H1 (cell line): ENCODE results near the gene ZBTB46. TPM values are rescaled to one million over a fixed set of nuclear protein-coding genes. Genes with fewer than 3 reads are reported as not detected.

Experiments
- HDAC6 ChIP-seq: IDR thresholded peaks from one replicate; pipeline ENCODE4 v1.7.1; 2012; ENCODE audit warnings: low read depth, mild to moderate bottlenecking, inconsistent platforms, low read length, moderate library complexity
- polyA plus RNA-seq, 7 experiments: library from polyadenylated mRNA; depleted of rRNA in 3 of 7; stranded (reverse) in 5 of 7; unstranded in 2 of 7; fragments of >200 nt in 5 of 7; fragments of 200-250 nt in 2 of 7; gene quantifications; 1 replicate in 5 of 7; 2 replicates in 1 of 7; 4 replicates in 1 of 7; pipeline versions ENCODE4 v1.2.1 to v1.2.3, GENCODE V29; 2011 to 2013; ENCODE audit warnings: missing spikeins in 2 of 7, mixed read lengths in 2 of 7
- total RNA-seq: library from RNA; stranded (reverse); fragmentation: NEBNext Ultra II Directional; extraction: Animal tissue kit (Norgen Biotek cat#: 25700); gene quantifications from 2 replicates; pipeline ENCODE4 v1.2.1, GENCODE V29; 2021
- TF ChIP-seq, protein P1 (sequence below): fragments of 300-600 bp; sonication (generic); IDR thresholded peaks from 2 replicates; pipeline ENCODE4 v1.7.1; 2012; ENCODE audit warnings: low read length, moderate library complexity, mild to moderate bottlenecking, inconsistent platforms; ENCODE audit not compliant: insufficient replicate concordance

The ZBTB46 gene
- total and polyA plus RNA-seq, 2 of the 8 experiments (the other 6 are each of a cell fraction or from before 2014, with no cell fraction given) = 6.4 to 22.4 TPM

DNA sequence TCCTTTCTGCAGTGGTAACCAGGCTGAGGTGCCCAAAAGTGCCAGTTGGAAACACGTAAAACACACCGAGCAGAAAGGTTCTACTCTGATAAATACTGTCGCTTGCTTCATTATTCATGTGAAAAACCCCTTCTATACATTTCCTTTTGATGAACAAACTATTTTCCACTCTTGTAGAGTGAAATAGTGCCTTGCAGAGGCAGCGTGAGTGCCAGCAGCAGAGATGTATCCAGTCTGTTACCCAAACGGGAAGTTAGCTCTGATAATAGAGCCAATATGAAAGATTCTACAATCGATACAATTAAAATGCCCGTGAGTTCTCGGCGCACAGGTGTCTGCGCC lies 1.5 kb downstream of the ZBTB46 start (continued):
- TF ChIP-seq, protein P1, sequence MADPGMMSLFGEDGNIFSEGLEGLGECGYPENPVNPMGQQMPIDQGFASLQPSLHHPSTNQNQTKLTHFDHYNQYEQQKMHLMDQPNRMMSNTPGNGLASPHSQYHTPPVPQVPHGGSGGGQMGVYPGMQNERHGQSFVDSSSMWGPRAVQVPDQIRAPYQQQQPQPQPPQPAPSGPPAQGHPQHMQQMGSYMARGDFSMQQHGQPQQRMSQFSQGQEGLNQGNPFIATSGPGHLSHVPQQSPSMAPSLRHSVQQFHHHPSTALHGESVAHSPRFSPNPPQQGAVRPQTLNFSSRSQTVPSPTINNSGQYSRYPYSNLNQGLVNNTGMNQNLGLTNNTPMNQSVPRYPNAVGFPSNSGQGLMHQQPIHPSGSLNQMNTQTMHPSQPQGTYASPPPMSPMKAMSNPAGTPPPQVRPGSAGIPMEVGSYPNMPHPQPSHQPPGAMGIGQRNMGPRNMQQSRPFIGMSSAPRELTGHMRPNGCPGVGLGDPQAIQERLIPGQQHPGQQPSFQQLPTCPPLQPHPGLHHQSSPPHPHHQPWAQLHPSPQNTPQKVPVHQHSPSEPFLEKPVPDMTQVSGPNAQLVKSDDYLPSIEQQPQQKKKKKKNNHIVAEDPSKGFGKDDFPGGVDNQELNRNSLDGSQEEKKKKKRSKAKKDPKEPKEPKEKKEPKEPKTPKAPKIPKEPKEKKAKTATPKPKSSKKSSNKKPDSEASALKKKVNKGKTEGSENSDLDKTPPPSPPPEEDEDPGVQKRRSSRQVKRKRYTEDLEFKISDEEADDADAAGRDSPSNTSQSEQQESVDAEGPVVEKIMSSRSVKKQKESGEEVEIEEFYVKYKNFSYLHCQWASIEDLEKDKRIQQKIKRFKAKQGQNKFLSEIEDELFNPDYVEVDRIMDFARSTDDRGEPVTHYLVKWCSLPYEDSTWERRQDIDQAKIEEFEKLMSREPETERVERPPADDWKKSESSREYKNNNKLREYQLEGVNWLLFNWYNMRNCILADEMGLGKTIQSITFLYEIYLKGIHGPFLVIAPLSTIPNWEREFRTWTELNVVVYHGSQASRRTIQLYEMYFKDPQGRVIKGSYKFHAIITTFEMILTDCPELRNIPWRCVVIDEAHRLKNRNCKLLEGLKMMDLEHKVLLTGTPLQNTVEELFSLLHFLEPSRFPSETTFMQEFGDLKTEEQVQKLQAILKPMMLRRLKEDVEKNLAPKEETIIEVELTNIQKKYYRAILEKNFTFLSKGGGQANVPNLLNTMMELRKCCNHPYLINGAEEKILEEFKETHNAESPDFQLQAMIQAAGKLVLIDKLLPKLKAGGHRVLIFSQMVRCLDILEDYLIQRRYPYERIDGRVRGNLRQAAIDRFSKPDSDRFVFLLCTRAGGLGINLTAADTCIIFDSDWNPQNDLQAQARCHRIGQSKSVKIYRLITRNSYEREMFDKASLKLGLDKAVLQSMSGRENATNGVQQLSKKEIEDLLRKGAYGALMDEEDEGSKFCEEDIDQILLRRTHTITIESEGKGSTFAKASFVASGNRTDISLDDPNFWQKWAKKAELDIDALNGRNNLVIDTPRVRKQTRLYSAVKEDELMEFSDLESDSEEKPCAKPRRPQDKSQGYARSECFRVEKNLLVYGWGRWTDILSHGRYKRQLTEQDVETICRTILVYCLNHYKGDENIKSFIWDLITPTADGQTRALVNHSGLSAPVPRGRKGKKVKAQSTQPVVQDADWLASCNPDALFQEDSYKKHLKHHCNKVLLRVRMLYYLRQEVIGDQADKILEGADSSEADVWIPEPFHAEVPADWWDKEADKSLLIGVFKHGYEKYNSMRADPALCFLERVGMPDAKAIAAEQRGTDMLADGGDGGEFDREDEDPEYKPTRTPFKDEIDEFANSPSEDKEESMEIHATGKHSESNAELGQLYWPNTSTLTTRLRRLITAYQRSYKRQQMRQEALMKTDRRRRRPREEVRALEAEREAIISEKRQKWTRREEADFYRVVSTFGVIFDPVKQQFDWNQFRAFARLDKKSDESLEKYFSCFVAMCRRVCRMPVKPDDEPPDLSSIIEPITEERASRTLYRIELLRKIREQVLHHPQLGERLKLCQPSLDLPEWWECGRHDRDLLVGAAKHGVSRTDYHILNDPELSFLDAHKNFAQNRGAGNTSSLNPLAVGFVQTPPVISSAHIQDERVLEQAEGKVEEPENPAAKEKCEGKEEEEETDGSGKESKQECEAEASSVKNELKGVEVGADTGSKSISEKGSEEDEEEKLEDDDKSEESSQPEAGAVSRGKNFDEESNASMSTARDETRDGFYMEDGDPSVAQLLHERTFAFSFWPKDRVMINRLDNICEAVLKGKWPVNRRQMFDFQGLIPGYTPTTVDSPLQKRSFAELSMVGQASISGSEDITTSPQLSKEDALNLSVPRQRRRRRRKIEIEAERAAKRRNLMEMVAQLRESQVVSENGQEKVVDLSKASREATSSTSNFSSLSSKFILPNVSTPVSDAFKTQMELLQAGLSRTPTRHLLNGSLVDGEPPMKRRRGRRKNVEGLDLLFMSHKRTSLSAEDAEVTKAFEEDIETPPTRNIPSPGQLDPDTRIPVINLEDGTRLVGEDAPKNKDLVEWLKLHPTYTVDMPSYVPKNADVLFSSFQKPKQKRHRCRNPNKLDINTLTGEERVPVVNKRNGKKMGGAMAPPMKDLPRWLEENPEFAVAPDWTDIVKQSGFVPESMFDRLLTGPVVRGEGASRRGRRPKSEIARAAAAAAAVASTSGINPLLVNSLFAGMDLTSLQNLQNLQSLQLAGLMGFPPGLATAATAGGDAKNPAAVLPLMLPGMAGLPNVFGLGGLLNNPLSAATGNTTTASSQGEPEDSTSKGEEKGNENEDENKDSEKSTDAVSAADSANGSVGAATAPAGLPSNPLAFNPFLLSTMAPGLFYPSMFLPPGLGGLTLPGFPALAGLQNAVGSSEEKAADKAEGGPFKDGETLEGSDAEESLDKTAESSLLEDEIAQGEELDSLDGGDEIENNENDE = no peak
- TF ChIP-seq HDAC6 = no peak
